ENCODE results near the gene KCNK5. TPM values are rescaled to one million over a fixed set of nuclear protein-coding genes. Genes with fewer than 3 reads are reported as not detected.

KCNK5 gene
- total RNA-seq, 4 donors from 2014 or later, result 10.0 to 110 (median 49.7) TPM

- WGBS, 2 donors, result 67 to 86% methylated on average over 4 of the region's 4 CpGs
- intact Hi-C loops (cut with DNase I; ENCODE audit: low total_unique reads), result no loop called here
Measured at GRCh38 chr6:39171489-39172376, 57.5 kb downstream of the KCNK5 start.

GRCh38 chr6:39170860-39171259, 58.4 kb downstream of the KCNK5 start:
- intact Hi-C loops (cut with DNase I; ENCODE audit: low total_unique reads), result no loop called here
- 93 to 96% methylated on average over 3 of the region's 3 CpGs for WGBS, 2 donors
- no peak for TF ChIP-seq POLR2A (IDR thresholded peaks at IDR 0.05)
- TF ChIP-seq, protein P1, sequence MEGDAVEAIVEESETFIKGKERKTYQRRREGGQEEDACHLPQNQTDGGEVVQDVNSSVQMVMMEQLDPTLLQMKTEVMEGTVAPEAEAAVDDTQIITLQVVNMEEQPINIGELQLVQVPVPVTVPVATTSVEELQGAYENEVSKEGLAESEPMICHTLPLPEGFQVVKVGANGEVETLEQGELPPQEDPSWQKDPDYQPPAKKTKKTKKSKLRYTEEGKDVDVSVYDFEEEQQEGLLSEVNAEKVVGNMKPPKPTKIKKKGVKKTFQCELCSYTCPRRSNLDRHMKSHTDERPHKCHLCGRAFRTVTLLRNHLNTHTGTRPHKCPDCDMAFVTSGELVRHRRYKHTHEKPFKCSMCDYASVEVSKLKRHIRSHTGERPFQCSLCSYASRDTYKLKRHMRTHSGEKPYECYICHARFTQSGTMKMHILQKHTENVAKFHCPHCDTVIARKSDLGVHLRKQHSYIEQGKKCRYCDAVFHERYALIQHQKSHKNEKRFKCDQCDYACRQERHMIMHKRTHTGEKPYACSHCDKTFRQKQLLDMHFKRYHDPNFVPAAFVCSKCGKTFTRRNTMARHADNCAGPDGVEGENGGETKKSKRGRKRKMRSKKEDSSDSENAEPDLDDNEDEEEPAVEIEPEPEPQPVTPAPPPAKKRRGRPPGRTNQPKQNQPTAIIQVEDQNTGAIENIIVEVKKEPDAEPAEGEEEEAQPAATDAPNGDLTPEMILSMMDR (IDR thresholded peaks at IDR 0.05), result no peak
- H3K4me3 ChIP-seq (ENCODE audit: low read depth, poor library complexity, severe bottlenecking), result no peak overlapping the region
- DNase-seq (ENCODE audit: low spot score in 2 of 2), result no peak

More at GRCh38 chr6:39171489-39172376, 57.5 kb downstream of the KCNK5 start:
- no peak overlapping the region for H3K4me3 ChIP-seq (ENCODE audit: low read depth, poor library complexity, severe bottlenecking)
- DNase-seq (ENCODE audit: low spot score in 2 of 2), result peak in 1 of 2 donors; percentile 56
- TF ChIP-seq, protein P1 (IDR thresholded peaks at IDR 0.05), result no peak
- no peak for TF ChIP-seq POLR2A (IDR thresholded peaks at IDR 0.05)

- intact Hi-C loops (cut with DNase I; ENCODE audit: low total_unique reads), result no loop called here
Measured at GRCh38 chr6:39170389-39170788, 58.9 kb downstream of the KCNK5 start.

GRCh38 chr6:39169448-39170344, 59.6 kb downstream of the KCNK5 start:
- WGBS, 2 donors, result 54 to 76% methylated on average over 13 to 14 of the region's 14 CpGs
- peak in 1 of 2 donors; percentile 88 for DNase-seq (ENCODE audit: low spot score in 2 of 2)
- no peak overlapping the region for H3K4me3 ChIP-seq (ENCODE audit: low read depth, poor library complexity, severe bottlenecking)
- intact Hi-C loops (cut with DNase I; ENCODE audit: low total_unique reads), result loop anchor here (5.0 kb wide), 1 partner anchor 133 kb away; no protein-coding TSS in a partner anchor
- TF ChIP-seq, protein P1 (IDR thresholded peaks at IDR 0.05), result no peak
- TF ChIP-seq POLR2A (IDR thresholded peaks at IDR 0.05), result no peak

More at GRCh38 chr6:39170389-39170788, 58.9 kb downstream of the KCNK5 start:
- H3K4me3 ChIP-seq (ENCODE audit: low read depth, poor library complexity, severe bottlenecking), result no peak overlapping the region
- TF ChIP-seq, protein P1 (IDR thresholded peaks at IDR 0.05), result no peak
- TF ChIP-seq POLR2A (IDR thresholded peaks at IDR 0.05), result no peak
- DNase-seq (ENCODE audit: low spot score in 2 of 2), result no peak

DNA sequence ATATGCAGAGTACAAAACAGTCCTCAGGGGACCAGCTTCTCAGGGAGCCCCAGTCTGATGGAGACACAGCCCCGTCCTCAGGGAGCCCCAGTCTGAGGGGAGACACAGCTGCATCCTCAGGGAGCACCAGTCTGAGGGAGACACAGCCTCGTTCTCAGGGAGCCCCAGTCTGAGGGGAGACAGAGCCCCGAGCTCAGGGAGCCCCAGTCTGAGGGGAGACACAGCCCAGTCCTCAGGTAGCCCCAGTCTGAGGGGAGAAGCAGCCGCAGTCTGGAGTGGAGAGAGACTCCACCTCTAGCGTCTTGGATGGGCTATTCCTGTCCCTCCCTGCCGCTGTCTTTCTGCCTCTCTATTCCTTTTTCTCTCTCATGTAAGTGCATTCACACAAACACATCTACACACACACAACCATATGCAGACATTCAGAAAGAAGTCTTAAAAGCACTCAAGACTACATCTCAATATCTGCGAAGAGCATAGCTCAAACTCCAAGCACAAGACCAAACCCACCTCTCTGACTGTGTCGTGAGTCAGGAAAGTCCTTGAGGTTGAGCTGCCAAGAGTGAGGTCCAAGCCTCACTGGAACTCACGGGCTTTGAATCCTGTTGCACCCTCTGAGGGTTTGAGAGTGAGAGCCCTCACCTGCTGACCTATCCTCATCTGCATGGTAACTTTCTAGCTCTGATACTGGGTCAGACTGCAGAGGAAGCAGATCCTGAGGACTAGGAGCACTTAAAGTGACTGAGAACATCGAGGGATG, 61.2 kb downstream of the KCNK5 start:
- intact Hi-C loops (cut with DNase I; ENCODE audit: low total_unique reads), result loop anchor here (5.0 kb wide), 1 partner anchor 134 kb away; no protein-coding TSS in a partner anchor
- 81 to 89% methylated on average over 10 of the region's 10 CpGs for WGBS, 2 donors
- H3K4me3 ChIP-seq (ENCODE audit: low read depth, poor library complexity, severe bottlenecking), result no peak overlapping the region
- DNase-seq (ENCODE audit: low spot score in 2 of 2), result peak in 1 of 2 donors; percentile 75
- TF ChIP-seq POLR2A (IDR thresholded peaks at IDR 0.05), result no peak
- TF ChIP-seq, protein P1 (IDR thresholded peaks at IDR 0.05), result no peak
